ENCODE data around the gene RAB3GAP2.
"Not testable (repeated sequence)": the region's sequence is repeated elsewhere in the genome, so short reads cannot be mapped to it uniquely, and the experiment has no call there.

RAB3GAP2 gene

GRCh38 chr1:220129479-220130210 lies 142.6 kb downstream of the RAB3GAP2 start:
- no peak for DNase-seq

GRCh38 chr1:220127076-220127475 lies 145.2 kb downstream of the RAB3GAP2 start:
- no peak for DNase-seq

DNA sequence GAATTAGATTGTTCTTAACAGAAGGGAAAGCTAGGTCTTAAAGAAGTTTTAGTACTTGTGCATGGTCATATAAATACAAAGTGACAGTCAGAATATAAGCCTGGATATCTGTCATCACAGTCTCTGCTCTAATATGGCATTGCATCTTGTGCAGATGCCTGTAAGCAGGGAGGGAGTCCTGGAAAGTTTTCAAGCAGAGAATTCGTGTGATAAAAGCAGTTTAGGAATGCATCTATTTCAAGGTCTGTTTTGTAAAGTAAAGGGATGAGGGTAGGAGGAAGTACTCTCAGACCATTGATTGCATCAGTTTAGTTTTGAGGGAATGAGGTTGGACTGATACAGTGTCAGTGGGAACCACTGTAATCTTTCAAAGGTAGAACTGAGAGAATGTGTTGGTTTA lies 147.7 kb downstream of the RAB3GAP2 start:
- peak; percentile 67 for DNase-seq

DNA sequence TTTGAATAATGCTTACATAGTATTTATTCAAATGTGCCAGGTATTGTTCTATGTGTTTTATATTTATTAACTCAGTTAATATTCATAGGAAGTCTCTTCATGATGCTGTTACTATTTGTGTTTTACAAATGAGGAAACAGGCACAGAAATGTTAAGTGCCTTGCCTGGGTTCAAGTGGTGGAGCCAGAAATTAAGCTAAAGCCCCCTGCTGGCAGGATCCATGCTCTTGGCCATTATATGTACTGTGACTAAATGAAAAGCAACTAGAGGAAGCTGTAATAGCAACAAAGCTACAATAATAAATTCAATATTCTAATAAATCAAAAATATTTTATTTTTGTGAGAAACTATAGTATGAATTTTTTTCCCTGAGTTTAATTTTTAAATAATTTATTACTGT lies 148.4 kb downstream of the RAB3GAP2 start:
- no peak for DNase-seq

- DNase-seq, result no peak
These were observed 149.2 kb downstream of the RAB3GAP2 start for GRCh38 chr1:220123066-220123465.

GRCh38 chr1:220121791-220122530 lies 150.3 kb downstream of the RAB3GAP2 start:
- DNase-seq, result no peak

- DNase-seq, result no peak
These were observed 153.2 kb downstream of the RAB3GAP2 start for GRCh38 chr1:220119043-220119512.

DNA sequence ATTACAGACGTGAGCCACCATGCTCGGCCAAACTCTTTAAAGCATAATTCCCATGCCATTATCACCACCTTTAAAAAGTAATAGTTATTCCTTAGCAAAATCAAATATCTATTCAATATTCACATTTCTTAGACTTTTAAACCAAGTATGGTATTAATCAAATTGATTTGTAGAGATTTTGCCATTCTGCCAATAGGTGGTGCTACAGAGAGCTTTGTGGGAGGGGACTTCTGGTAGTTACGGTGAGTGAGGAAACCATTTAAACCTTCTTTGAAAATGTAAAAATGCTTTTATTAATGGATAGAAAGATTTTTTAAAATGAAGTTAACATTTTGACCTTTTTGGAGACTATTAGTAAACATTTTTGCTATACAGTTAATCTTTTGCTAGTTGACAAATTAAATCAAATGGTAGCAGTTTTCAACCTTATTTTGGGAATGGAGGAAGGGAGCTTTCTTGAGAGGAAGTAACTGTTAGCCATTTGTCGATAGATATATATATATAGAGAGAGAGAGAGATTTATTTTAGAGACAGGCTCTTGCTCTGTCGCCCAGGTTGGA lies 159.0 kb downstream of the RAB3GAP2 start:
- DNase-seq, result peak; percentile 26

GRCh38 chr1:220112600-220112999 lies 159.7 kb downstream of the RAB3GAP2 start:
- not testable (repeated sequence) for DNase-seq

GRCh38 chr1:220110473-220110872 lies 161.8 kb downstream of the RAB3GAP2 start:
- not testable (repeated sequence) for DNase-seq

GRCh38 chr1:220099826-220100225 lies 172.4 kb downstream of the RAB3GAP2 start:
- DNase-seq, result no peak

All from fibroblast of skin of right quadriceps (primary cell).